ENCODE measurements around the gene EXOSC5. TPM values are rescaled to one million over a fixed set of nuclear protein-coding genes. Genes with fewer than 3 reads are reported as not detected.

EXOSC5 gene
- total RNA-seq, 1 donor from 2014 or later: 30.3 TPM

- Histone ChIP-seq H3K27ac (no peak overlapping the region), H3K27me3 (no peaks in the 10 kb centered on the region), H3K4me3 (no peak overlapping the region), H3K4me1 (no peaks in the 10 kb centered on the region), H3K9me3 (no peaks in the 10 kb centered on the region), H3K36me3 (peaks cover 58 to 85% of the 10 kb centered on the region in 2 donors)
- DNase-seq (ENCODE audit: low spot score in 2 of 2): no peak
- intact Hi-C loops (cut with DNase I): no loop called here
- no peak for TF ChIP-seq CTCF (IDR thresholded peaks at IDR 0.05)
Measured at GRCh38 chr19:41341669-41342490, 55.3 kb downstream of the EXOSC5 start.

GRCh38 chr19:41339936-41340335 is 57.2 kb downstream of the EXOSC5 start:
- H3K9me3 ChIP-seq: no peaks in the 10 kb centered on the region
- no peak for TF ChIP-seq CTCF (IDR thresholded peaks at IDR 0.05)
- peaks cover 57 to 83% of the 10 kb centered on the region in 2 donors for H3K36me3 ChIP-seq
- H3K27me3 ChIP-seq: no peaks in the 10 kb centered on the region
- no peak overlapping the region for H3K27ac ChIP-seq
- DNase-seq (ENCODE audit: low spot score in 2 of 2): no peak
- no peak overlapping the region for H3K4me3 ChIP-seq
- intact Hi-C loops (cut with DNase I): no loop called here
- H3K4me1 ChIP-seq: no peaks in the 10 kb centered on the region

Other genes with a start within 250 kb of the EXOSC5 start
- gene CYP2S1, start 204.1 kb downstream of the EXOSC5 start, total RNA-seq: not detected
- gene AXL, start 178.1 kb downstream of the EXOSC5 start, total RNA-seq: 122 TPM
- gene HNRNPUL1, start 133.0 kb downstream of the EXOSC5 start, total RNA-seq: 81.1 TPM
- gene CCDC97, start 87.2 kb downstream of the EXOSC5 start, total RNA-seq: 18.4 TPM
- 103 TPM for gene TGFB1, start 43.4 kb downstream of the EXOSC5 start, total RNA-seq
- gene B9D2, start 33.2 kb downstream of the EXOSC5 start, total RNA-seq: 17.5 TPM
- 14.2 TPM for gene TMEM91, start 20.8 kb downstream of the EXOSC5 start, total RNA-seq
- 28.5 TPM for gene BCKDHA, start 459 bp upstream of the EXOSC5 start, total RNA-seq
- 3.7 TPM for gene B3GNT8, start 30.0 kb upstream of the EXOSC5 start, total RNA-seq
- 21.2 TPM for gene DMAC2, start 42.6 kb upstream of the EXOSC5 start, total RNA-seq
- not detected for gene ERICH4, start 45.8 kb upstream of the EXOSC5 start, total RNA-seq
- not detected for gene CEACAM21, start 178.8 kb upstream of the EXOSC5 start, total RNA-seq
- not detected for gene CEACAM4, start 229.7 kb upstream of the EXOSC5 start, total RNA-seq

Data from ascending aorta (tissue), 2 donors.